Neural progenitor cell (in vitro differentiated cells): Measurements from ENCODE around the gene RAB3IL1. TPM values are rescaled to one million over a fixed set of nuclear protein-coding genes. Genes with fewer than 3 reads are reported as not detected.

Source experiments
- DNase-seq: peaks from one replicate; pipeline ENCODE4 v3.0.0-alpha.2; 2016; ENCODE audit warnings: low spot score
- H2AFZ ChIP-seq: fragments of 200-600 bp; sonication (generic); replicated peaks from 2 replicates; pipeline ENCODE4 v1.6.1; 2016; ENCODE audit warnings: antibody characterized with exemption
- H3F3A ChIP-seq: fragments of 200-600 bp; sonication (generic); 2 replicates; pipeline ENCODE4 v1.6.1; 2016; ENCODE audit warnings: antibody characterized with exemption, low read depth
- H3K27ac ChIP-seq: fragments of 200-600 bp; sonication (generic); 2 replicates; pipeline ENCODE4 v1.5.1; 2016; ENCODE audit warnings: mild to moderate bottlenecking
- H3K27me3 ChIP-seq: fragments of 200-600 bp; sonication (generic); 2 replicates; pipeline ENCODE4 v1.6.1; 2016; ENCODE audit warnings: mild to moderate bottlenecking, moderate library complexity
- H3K36me3 ChIP-seq: fragments of 200-600 bp; sonication (generic); 2 replicates; pipeline ENCODE4 v1.5.1; 2016
- H3K4me1 ChIP-seq: fragments of 200-600 bp; sonication (generic); 2 replicates; pipeline ENCODE4 v1.6.1; 2016; ENCODE audit warnings: mixed run types
- H3K4me2 ChIP-seq: fragments of 200-600 bp; sonication (generic); 2 replicates; pipeline ENCODE4 v1.6.1; 2016
- H3K4me3 ChIP-seq: fragments of 200-600 bp; sonication (generic); 2 replicates; pipeline ENCODE4 v1.5.1; 2016
- H3K79me2 ChIP-seq: fragments of 200-600 bp; sonication (generic); 2 replicates; pipeline ENCODE4 v1.6.1; 2016; ENCODE audit warnings: low read depth
- H3K9ac ChIP-seq: fragments of 200-600 bp; sonication (generic); 2 replicates; pipeline ENCODE4 v1.6.1; 2016
- H3K9me3 ChIP-seq: fragments of 200-600 bp; sonication (generic); 2 replicates; pipeline ENCODE4 v1.5.1; 2016; ENCODE audit warnings: low read depth
- H4K20me1 ChIP-seq: fragments of 200-600 bp; sonication (generic); 2 replicates; pipeline ENCODE4 v1.6.1; 2016; ENCODE audit warnings: low read depth
- H3K27ac Mint-ChIP-seq: 3 replicates; pipeline ENCODE4 v1.8.0; 2021; ENCODE audit warnings: mixed read lengths
- H3K27me3 Mint-ChIP-seq: 2 replicates; pipeline ENCODE4 v1.8.0; 2022; ENCODE audit warnings: low read depth, mild to moderate bottlenecking, inconsistent platforms, moderate library complexity, mixed read lengths; ENCODE audit not compliant: insufficient read depth
- H3K36me3 Mint-ChIP-seq: 3 replicates; pipeline ENCODE4 v1.8.0; 2021; ENCODE audit warnings: mixed read lengths
- H3K4me1 Mint-ChIP-seq: 3 replicates; pipeline ENCODE4 v1.8.0; 2021; ENCODE audit warnings: mixed read lengths
- H3K4me3 Mint-ChIP-seq: 3 replicates; pipeline ENCODE4 v1.8.0; 2021; ENCODE audit warnings: mild to moderate bottlenecking, moderate library complexity, mixed read lengths
- H3K9me3 Mint-ChIP-seq: 3 replicates; pipeline ENCODE4 v1.8.0; 2020; ENCODE audit warnings: mixed read lengths
- CTCF ChIP-seq: fragments of 200-600 bp; sonication (generic); IDR thresholded peaks from 2 replicates; pipeline ENCODE4 v1.5.1; 2017; ENCODE audit warnings: antibody characterized with exemption, mild to moderate bottlenecking
- EZH2 ChIP-seq: fragments of 200-600 bp; sonication (generic); IDR thresholded peaks from 2 replicates; pipeline ENCODE4 v1.6.1; 2017; ENCODE audit warnings: antibody characterized with exemption, mild to moderate bottlenecking, moderate library complexity
- EZH2phosphoT487 ChIP-seq: fragments of 200-600 bp; sonication (generic); IDR thresholded peaks from 2 replicates; pipeline ENCODE4 v1.6.1; 2017; ENCODE audit warnings: antibody characterized with exemption
- total RNA-seq: library from RNA; depleted of rRNA; stranded (reverse); fragments of >200 nt; gene quantifications from 2 replicates; pipeline ENCODE4 v1.2.3, GENCODE V29; 2015; ENCODE audit warnings: low replicate concordance

The RAB3IL1 gene
- total RNA-seq, 1 donor from 2014 or later, result 1.4 TPM

GRCh38 chr11:61880031-61880430 is 37.3 kb downstream of the RAB3IL1 start:
- Histone ChIP-seq H4K20me1 (no peaks in the 10 kb centered on the region), H3K27me3 (no peaks in the 10 kb centered on the region), H3K27ac (no peak overlapping the region), H2AFZ (no peak overlapping the region), H3F3A (no peaks in the 10 kb centered on the region), H3K4me1 (peaks cover 4% of the 10 kb centered on the region), H3K4me2 (no peak overlapping the region), H3K36me3 (no peaks in the 10 kb centered on the region), H3K4me3 (no peak overlapping the region), H3K9ac (no peak overlapping the region), H3K79me2 (no peaks in the 10 kb centered on the region), H3K9me3 (no peaks in the 10 kb centered on the region)
- Mint-ChIP-seq H3K36me3 (no peaks in the 10 kb centered on the region), H3K4me1 (peaks cover 18% of the 10 kb centered on the region), H3K4me3 (no peak overlapping the region), H3K27me3 (peaks cover 2% of the 10 kb centered on the region), H3K27ac (no peak overlapping the region), H3K9me3 (peaks cover 2% of the 10 kb centered on the region)
- TF ChIP-seq EZH2 (no peak), CTCF (no peak), EZH2phosphoT487 (no peak)
- no peak for DNase-seq

GRCh38 chr11:61879152-61879551 is 38.2 kb downstream of the RAB3IL1 start:
- Histone ChIP-seq H3K4me2 (no peak overlapping the region), H4K20me1 (no peaks in the 10 kb centered on the region), H3K4me3 (no peak overlapping the region), H3K79me2 (no peaks in the 10 kb centered on the region), H3K4me1 (peaks cover 4% of the 10 kb centered on the region), H3K27me3 (no peaks in the 10 kb centered on the region), H3K27ac (no peak overlapping the region), H3F3A (no peaks in the 10 kb centered on the region), H3K9me3 (no peaks in the 10 kb centered on the region), H2AFZ (no peak overlapping the region), H3K36me3 (no peaks in the 10 kb centered on the region), H3K9ac (no peak overlapping the region)
- Mint-ChIP-seq H3K9me3 (peaks cover 2% of the 10 kb centered on the region), H3K4me3 (no peak overlapping the region), H3K4me1 (peaks cover 18% of the 10 kb centered on the region), H3K27ac (no peak overlapping the region), H3K27me3 (no peaks in the 10 kb centered on the region), H3K36me3 (no peaks in the 10 kb centered on the region)
- DNase-seq, result no peak
- TF ChIP-seq EZH2 (no peak), CTCF (no peak), EZH2phosphoT487 (no peak)

- H3K4me2 ChIP-seq, result no peak overlapping the region
- Mint-ChIP-seq H3K4me3 (no peak overlapping the region), H3K27me3 (peaks cover 4% of the 10 kb centered on the region), H3K27ac (no peak overlapping the region), H3K36me3 (no peaks in the 10 kb centered on the region), H3K9me3 (peaks cover 2% of the 10 kb centered on the region), H3K4me1 (peaks cover 16% of the 10 kb centered on the region)
- H2AFZ ChIP-seq, result no peak overlapping the region
- H3F3A ChIP-seq, result no peaks in the 10 kb centered on the region
- peaks cover 14% of the 10 kb centered on the region for H3K27me3 ChIP-seq
- no peaks in the 10 kb centered on the region for H3K4me1 ChIP-seq
- no peaks in the 10 kb centered on the region for H3K9me3 ChIP-seq
- H3K27ac ChIP-seq, result no peak overlapping the region
- no peak overlapping the region for H3K9ac ChIP-seq
- no peak for TF ChIP-seq EZH2phosphoT487
- TF ChIP-seq EZH2, result no peak
- no peak for TF ChIP-seq CTCF
- no peaks in the 10 kb centered on the region for H3K79me2 ChIP-seq
- no peak for DNase-seq
- H3K4me3 ChIP-seq, result no peak overlapping the region
- H3K36me3 ChIP-seq, result no peaks in the 10 kb centered on the region
- no peaks in the 10 kb centered on the region for H4K20me1 ChIP-seq
These were observed 41.7 kb downstream of the RAB3IL1 start for GRCh38 chr11:61875698-61876097.
